Esophagus muscularis mucosa (tissue), 4 donors: ENCODE data around the gene TMEM129. TPM values are rescaled to one million over a fixed set of nuclear protein-coding genes. Genes with fewer than 3 reads are reported as not detected.

Experiments used
- DNase-seq: peaks from one replicate; pipeline ENCODE4 v3.0.0-alpha.2; 2017; ENCODE audit errors: extremely low spot score
- H3K27ac ChIP-seq, 4 donors: fragments of 200-600 bp; sonication (generic); replicated peaks in 1 of 4; 1 replicate in 3 of 4; 2 replicates in 1 of 4; pipeline ENCODE4 v1.5.1; 2016 to 2019; ENCODE audit warnings: mild to moderate bottlenecking in 1 of 4
- H3K27me3 ChIP-seq, 4 donors: fragments of 200-600 bp; sonication (generic); one replicate each; pipeline versions ENCODE4 v1.5.1 to v1.6.0; 2016 to 2019
- H3K36me3 ChIP-seq, 4 donors: fragments of 200-600 bp; sonication (generic); one replicate each; pipeline ENCODE4 v1.5.1; 2016 to 2019
- H3K4me1 ChIP-seq, 4 donors: fragments of 200-600 bp; sonication (generic); one replicate each; pipeline ENCODE4 v1.5.1; 2016 to 2019
- H3K4me3 ChIP-seq, 4 donors: fragments of 200-600 bp; sonication (generic); 1 replicate in 2 of 4; 2 replicates in 2 of 4; pipeline ENCODE4 v1.5.1; 2016 to 2019; ENCODE audit warnings: mild to moderate bottlenecking in 4 of 4, moderate library complexity in 1 of 4
- H3K9me3 ChIP-seq, 4 donors: fragments of 200-600 bp; sonication (generic); 1 replicate in 3 of 4; 2 replicates in 1 of 4; pipeline ENCODE4 v1.5.1; 2016 to 2019
- CTCF ChIP-seq, 3 experiments: fragments of 200-600 bp in 2 of 3; fragments of 450-650 bp in 1 of 3; sonication (generic) in 2 of 3; IDR thresholded peaks; one replicate each; pipeline ENCODE4 v1.5.1; 2017 to 2019; ENCODE audit warnings: antibody characterized with exemption in 3 of 3, mild to moderate bottlenecking in 2 of 3, moderate library complexity in 1 of 3
- EP300 ChIP-seq: sonication (generic); formaldehyde crosslinking; IDR thresholded peaks from one replicate; pipeline ENCODE4 v1.6.1; 2017; ENCODE audit warnings: antibody characterized with exemption
- POLR2A ChIP-seq: fragments of 450-650 bp; IDR thresholded peaks from one replicate; pipeline ENCODE4 v1.6.1; 2017; ENCODE audit warnings: antibody characterized with exemption, moderate library complexity, mild to moderate bottlenecking, low read depth
- POLR2AphosphoS5 ChIP-seq, 2 donors: sonication (generic); formaldehyde crosslinking; IDR thresholded peaks; one replicate each; pipeline ENCODE4 v1.6.1; 2017; ENCODE audit warnings: antibody characterized with exemption in 2 of 2
- WGBS: methylation state at CpG from one replicate; pipeline ENCODE4 v1.1.5; 2018; 5-methylcytosine and 5-hydroxymethylcytosine counted together
- intact Hi-C: fragments of 100-400 bp; cut with DNase I; formaldehyde crosslinking; loops from one replicate; pipeline ENCODE4 v1.15.1; 2023
- total RNA-seq, 4 donors: library from RNA; depleted of rRNA; stranded (reverse); fragments of >200 nt; gene quantifications; one replicate each; pipeline versions ENCODE4 v1.1.0 to v1.2.1, GENCODE V29; 2016

TMEM129 gene
- total RNA-seq, 4 donors from 2014 or later, result 59.3 to 101 (median 72.6) TPM

GRCh38 chr4:1717129-1718094 is 3.7 kb downstream of the TMEM129 start:
- Histone ChIP-seq H3K36me3 (peaks cover 20 to 35% (median 27%) of the 10 kb centered on the region in 4 donors), H3K9me3 (no peaks in the 10 kb centered on the region), H3K27ac (peak overlapping the region in 1 of 4 donors; percentile 10), H3K4me3 (no peak overlapping the region), H3K4me1 (peaks cover 45 to 84% (median 71%) of the 10 kb centered on the region in 4 donors), H3K27me3 (no peaks in the 10 kb centered on the region)
- DNase-seq, result no peak
- intact Hi-C loops, result no loop called here
- TF ChIP-seq POLR2AphosphoS5 (IDR thresholded peaks at IDR 0.05) (no peak), CTCF (IDR thresholded peaks at IDR 0.05) (no peak), EP300 (no peak), POLR2A (no peak)
- 85% methylated on average over 11 of the region's 32 CpGs for WGBS

GRCh38 chr4:1716065-1716945 is 4.8 kb downstream of the TMEM129 start:
- intact Hi-C loops, result no loop called here
- WGBS, result 75% methylated on average over 12 of the region's 15 CpGs
- H3K4me1 ChIP-seq, result peaks cover 36 to 77% (median 62%) of the 10 kb centered on the region in 4 donors
- DNase-seq, result no peak
- H3K36me3 ChIP-seq, result peaks cover 20 to 35% (median 27%) of the 10 kb centered on the region in 4 donors
- H3K9me3 ChIP-seq, result no peaks in the 10 kb centered on the region
- no peak overlapping the region for H3K4me3 ChIP-seq
- H3K27me3 ChIP-seq, result no peaks in the 10 kb centered on the region
- peak overlapping the region in 1 of 4 donors; percentile 30 for H3K27ac ChIP-seq
- TF ChIP-seq EP300, result no peak
- TF ChIP-seq POLR2AphosphoS5 (IDR thresholded peaks at IDR 0.05), result no peak
- no peak for TF ChIP-seq CTCF (IDR thresholded peaks at IDR 0.05)
- TF ChIP-seq POLR2A, result no peak

- H3K4me3 ChIP-seq, result no peak overlapping the region
- no peak for DNase-seq
- WGBS, result 66% methylated on average over 14 of the region's 16 CpGs
- peaks cover 45 to 85% (median 69%) of the 10 kb centered on the region in 4 donors for H3K4me1 ChIP-seq
- H3K27me3 ChIP-seq, result no peaks in the 10 kb centered on the region
- no peaks in the 10 kb centered on the region for H3K9me3 ChIP-seq
- intact Hi-C loops, result no loop called here
- H3K36me3 ChIP-seq, result peaks cover 20 to 36% (median 27%) of the 10 kb centered on the region in 4 donors
- TF ChIP-seq POLR2A (no peak), EP300 (no peak), CTCF (IDR thresholded peaks at IDR 0.05) (no peak), POLR2AphosphoS5 (IDR thresholded peaks at IDR 0.05) (no peak)
- H3K27ac ChIP-seq, result peak overlapping the region in 1 of 4 donors; percentile 100
These were observed 5.9 kb downstream of the TMEM129 start for GRCh38 chr4:1715002-1715758.

- TF ChIP-seq POLR2AphosphoS5 (IDR thresholded peaks at IDR 0.05) (no peak), CTCF (IDR thresholded peaks at IDR 0.05) (no peak), EP300 (no peak), POLR2A (no peak)
- Histone ChIP-seq H3K27me3 (no peaks in the 10 kb centered on the region), H3K4me3 (no peak overlapping the region), H3K4me1 (peaks cover 40 to 85% (median 68%) of the 10 kb centered on the region in 4 donors), H3K36me3 (peaks cover 20 to 42% (median 29%) of the 10 kb centered on the region in 4 donors), H3K9me3 (no peaks in the 10 kb centered on the region), H3K27ac (peak overlapping the region; percentile 98 to 100 (median 98))
- WGBS, result 56% methylated on average over 9 of the region's 9 CpGs
- intact Hi-C loops, result no loop called here
- DNase-seq, result no peak
These were observed 6.7 kb downstream of the TMEM129 start for GRCh38 chr4:1714303-1715001.
